KG1 (cell line): ENCODE measurements around the gene MOSPD2.

Experiments used
- DNase-seq: peaks from one replicate; lab custom pipeline; 2025; lab: John Stamatoyannopoulos, UW

Gene MOSPD2

DNA sequence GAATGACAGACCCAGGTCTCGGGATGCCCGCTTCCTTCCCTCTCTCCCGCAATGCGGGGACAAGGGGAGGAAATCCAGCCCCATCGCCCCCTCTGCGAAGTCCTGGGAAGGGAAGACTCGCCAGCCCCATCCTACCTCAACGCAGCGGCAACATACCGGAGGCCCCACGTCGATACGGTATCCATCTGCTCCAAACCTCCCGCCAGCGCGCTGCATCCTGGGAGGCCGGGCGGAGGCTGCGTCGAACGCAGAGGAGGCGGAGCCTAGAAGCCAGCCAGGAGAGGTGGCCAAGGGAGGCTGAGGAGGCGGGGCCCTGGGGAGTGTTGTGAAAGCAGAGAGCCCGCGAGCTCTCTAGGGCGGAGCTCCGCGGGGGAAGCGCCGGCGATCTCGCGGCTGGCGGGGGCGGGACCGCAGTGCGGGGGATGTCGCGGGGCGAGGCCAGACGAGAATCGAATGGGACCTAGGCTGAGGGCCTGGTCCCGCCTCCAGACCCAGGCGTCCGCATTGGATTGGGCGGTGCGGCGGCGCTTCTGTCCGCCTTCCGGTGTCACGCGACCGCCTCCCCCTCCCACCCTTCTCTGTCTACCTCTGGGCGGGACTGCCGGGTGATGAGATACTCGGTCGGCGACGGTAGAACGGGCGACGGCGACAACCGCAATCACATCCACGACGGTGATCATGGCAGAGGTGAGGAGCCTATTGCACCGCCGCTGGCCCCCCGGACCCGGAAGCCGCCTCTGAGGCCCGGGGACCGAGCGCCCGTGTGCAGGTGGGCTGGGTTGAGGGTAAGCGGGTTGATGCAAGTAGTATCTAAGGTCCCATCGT, at the start of gene MOSPD2, which contains the start of gene FANCB:
TSS of gene MOSPD2 (plus strand) at position 571 of the 825 bp plus-strand sequence. CDS start at position 679, 108 bp downstream.
TSS of gene FANCB (minus strand) at position 219 of the 825 bp plus-strand sequence. CDS start 7,559 bp downstream, outside the sequence.
- DNase-seq, result peak; percentile 76

DNA sequence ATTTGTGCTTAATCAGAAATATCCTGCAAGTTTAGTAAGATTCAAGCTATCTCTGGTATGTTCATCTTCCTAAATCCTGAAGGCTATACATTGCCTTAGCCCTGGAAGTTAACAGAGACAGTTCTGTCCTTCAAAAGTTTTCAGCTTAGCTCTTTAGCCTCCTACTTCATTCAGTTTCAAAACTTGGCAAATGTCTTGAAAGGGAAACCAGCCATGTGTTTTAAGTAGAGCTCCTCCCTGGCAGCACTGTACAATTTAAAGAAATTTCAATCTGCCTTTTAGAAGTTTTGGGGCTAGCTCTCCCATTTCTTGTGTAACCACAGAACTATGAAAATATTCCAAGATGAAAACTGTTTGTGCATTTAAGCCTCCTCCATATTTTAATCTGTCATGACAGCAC, 47.4 kb upstream of the MOSPD2 start:
- no peak for DNase-seq

DNA sequence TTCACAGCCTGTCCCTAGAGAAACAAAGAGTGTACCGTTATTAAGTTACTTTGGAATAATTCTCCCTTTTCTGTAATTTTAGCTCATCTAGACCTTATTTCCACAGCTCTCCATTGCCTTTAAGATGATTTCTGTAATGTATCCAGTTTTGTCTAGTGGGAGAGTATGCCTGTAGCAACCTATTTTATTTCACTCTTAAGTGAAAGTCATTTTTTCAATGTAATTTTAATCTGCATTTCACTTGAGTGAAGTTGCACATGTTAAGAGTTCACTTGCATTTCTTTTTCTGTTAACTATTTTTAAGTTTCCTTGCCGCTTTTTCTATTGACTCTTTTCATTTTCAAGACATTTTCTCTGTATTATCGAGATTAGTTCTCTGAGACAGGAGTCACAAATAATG, 46.9 kb upstream of the MOSPD2 start:
- no peak for DNase-seq

DNA sequence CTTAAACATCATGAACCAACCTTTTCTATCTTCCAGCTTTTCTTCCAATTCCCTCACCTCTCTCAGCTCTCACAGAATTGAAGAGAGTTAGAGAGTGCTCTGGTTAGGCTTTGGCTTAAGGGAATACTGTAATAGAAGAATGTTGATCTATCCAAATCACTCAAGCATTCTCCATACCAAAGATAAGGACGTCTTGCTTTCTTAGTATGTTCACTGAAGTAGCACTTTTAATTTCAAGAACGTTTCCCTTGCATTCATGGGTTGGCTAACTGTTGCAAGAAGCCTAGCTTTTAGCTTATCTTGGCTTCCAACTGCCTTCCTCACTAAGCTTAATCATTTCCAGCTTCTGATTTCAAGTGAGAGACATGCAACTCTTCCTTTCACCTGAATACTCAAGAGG, 43.6 kb upstream of the MOSPD2 start:
- no peak for DNase-seq

DNA sequence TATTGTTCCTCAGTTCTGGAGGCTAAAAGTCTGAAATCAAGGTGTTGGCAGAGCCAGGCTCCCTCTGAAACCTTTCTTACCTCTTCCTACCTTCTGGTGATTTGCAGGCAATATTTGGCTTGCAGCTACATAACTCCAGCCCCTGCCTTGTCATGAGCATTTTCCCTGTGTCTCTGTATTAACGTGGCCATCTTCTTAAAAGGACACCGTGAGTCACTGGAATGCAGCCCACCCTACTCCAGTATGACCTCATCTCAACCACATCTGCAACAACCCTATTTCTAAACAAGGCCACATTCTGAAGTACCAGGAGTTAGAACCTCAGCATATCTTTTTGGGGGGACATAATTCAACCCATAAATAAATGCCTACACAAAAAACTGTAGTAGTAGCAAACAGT, 41.1 kb upstream of the MOSPD2 start:
- no peak for DNase-seq

DNA sequence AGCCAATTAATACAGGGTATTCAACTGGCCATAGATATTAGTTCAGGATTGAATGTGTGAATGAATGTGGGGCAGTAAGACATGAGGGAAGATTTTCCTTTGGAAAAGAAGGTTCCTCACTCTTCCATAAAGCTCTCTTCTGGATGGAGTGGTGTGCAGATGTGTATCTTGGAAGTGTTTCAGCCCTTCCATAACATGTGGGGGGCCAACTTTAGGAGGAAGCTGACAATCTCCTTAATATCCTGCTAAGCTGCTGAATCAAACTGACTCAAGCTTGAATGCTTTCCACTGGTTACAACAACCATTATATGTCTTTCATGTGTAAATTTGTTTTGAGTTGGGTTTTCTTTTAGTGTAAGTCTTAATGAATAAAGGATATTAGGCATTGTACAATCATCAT, 40.6 kb upstream of the MOSPD2 start:
- no peak for DNase-seq

DNA sequence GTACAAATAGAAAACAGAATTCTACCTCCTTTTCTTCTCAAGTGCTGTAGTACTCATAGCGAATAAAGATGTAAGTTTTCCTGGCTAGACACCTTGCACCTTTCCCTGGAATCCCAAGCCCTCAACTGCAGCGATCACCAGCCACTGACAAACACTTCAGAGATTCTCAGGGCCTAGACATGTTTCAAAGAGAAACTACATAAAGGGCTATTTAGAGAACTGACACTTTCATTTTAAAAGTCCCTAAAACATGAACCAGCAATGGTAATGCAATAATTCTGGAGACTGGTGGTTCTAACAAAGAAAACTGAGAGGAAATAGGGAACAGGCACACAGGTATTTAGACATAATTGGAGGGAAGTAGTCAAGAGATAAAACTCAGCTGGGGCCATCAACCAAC, 36.1 kb upstream of the MOSPD2 start:
- no peak for DNase-seq

DNA sequence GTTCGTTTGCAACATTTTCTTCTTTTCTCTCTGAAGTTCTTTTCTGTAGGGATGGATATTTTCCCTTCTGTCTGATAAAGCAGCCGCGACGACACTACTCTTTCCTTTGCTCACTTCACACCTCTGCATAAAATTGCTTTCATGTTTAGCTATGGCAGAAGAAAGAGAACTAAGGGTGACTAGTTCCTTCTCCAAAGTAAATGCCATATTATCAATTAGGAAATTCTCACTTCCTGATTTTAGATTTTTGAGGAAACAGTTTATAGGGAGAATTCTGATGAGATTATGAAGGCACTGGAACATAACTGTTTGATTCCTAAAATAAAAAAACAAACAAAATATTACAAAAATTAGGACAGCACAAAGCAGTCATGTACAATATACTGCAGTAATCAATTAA, 29.6 kb upstream of the MOSPD2 start:
- no peak for DNase-seq

DNA sequence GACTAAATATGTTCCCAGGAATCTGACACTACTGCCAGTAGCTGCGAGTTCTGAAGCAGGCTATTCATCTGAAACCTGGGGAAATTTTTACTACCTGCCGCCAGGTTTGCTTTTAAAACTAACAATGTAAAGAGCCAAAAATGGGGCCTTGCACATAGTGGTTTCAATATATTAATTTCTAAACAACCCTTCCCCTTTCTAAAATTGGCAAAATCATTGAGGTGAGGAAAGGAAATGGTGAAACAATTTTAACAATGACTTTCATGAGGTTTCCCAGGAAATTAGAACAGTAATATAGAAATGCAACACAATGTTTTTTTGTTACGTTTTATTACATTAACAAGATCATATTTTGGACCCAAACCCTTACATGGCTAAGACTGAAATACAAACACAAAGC, 21.7 kb upstream of the MOSPD2 start:
- no peak for DNase-seq

DNA sequence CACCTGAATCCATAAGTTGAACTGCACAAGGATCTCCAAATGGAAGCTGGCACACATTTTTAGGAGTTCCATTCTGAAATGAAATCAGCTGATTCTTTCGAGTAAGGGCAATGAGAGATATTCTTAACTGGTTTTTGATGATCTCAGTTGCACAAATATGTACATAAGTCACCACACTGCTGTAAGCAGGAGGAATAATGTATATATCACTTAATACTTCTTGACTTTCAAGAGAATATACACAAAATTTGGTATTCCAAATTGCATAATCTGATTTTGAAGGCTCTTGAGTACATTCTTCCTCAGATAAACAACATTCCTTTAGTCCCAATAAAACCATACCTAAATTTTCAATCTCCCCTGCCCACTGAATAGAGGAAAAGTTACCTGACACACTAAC, 8.6 kb upstream of the MOSPD2 start:
- no peak for DNase-seq

DNA sequence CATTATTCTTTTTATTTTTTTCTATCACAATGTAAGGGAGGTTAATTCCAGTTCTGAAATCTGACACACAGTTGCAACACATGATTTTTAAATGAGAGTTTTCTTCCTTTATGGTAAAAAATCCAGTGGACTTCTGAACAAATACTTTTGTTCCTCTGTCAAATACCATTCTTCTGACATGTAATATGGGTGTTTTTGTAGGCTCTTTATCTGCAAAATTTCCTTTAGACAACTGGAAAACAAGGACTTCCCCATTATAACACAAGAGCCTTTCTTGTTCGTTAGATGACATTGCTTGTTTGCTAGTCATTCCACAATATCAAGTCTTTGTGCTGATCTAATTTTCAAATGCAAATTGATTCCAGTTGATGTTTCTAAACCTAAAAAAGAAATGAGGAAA, 8.0 kb upstream of the MOSPD2 start:
- DNase-seq, result no peak

DNA sequence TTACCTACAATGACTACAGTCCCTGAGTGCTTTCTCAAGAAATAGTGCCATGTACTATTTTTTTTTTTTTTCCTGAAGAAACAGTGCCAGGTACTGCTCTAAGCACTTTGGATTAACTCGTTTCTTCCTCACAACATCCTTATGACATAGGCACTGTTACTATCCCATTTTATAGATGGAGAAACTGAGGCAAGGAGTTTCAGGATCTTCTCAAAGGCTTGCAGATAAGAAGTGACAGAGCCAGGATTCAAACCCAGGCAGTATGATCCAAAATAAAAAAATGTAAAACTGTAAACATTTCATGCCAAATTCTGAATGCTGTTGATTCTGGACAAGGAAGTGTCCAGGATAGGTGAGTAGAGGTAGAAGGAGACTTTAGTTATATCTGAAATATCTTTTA, 1.5 kb upstream of the MOSPD2 start:
- DNase-seq, result no peak

DNA sequence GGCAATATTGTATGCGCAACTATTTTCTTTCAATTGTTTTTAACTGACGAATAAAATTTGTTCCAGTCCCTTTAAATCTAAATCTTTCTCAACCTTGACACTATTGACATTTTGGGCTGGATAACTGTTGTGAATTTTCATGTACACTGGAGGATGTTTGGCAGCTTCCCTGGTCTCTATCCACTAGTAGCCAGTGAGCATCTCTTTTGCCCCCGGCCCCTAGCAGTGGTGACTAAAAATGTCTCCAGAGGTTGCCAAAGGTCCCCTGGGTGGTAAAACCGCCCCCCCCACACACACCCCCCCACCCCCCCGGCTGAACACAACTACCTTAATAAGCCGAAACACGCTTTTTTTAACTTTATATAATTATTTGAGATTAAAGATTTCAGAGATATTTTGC, 866 bp upstream of the MOSPD2 start:
- DNase-seq, result no peak

DNA sequence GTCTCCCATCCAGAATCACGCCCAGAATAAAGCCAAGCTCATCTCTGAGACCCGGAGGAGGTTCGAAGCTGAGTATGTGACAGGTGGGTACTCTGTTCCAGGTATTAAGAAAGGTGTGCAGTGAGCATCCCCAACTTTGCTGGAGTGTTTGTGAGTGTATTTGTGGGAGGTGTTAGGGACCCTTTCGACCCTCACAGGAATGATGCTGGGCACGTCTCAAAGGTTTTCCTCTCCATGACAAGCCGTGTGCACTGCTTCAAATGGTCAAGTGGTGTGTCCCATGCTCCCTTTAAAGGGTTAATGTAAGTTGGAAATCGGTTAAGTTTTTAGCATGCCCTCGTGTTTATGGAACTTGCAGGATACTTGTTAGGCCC, 442 bp downstream of the MOSPD2 start:
- no peak for DNase-seq

DNA sequence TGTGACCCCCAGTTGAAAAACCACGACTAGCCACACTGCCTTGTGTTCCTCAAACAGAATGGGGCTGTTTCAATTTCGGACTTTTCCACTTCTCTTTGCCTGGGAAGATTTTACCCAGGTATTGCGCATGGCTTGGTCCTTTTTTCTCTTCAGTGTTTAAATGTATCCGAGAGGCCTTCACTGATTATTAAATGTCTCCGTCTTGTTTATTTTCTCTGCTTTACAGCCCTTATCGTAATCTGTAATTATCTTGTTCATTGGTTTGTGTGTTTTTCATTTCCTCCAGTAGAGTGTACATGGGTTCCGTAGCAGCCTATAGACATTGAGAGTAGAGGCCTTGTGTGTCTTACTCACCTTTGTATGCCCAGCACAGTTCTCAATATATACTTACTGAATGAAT, 2.4 kb downstream of the MOSPD2 start:
- no peak for DNase-seq

DNA sequence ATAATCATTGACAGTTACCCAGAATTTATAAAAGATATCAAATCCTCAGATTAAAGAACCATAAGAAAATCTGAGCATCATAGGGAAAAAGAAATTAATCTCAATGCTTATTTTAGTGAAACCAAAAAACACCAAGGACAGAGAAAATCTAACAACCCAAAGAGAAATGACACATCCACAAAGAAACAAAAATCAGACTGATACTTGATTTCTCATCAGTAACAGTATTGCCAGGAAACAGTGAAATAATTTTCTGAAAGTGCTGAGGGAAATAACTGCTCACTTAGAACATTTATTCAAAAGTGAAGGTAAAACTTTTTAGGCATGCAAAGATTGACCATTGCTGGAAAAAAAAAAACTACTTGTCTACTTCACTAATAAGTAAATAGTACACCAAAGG, 10.6 kb downstream of the MOSPD2 start:
- DNase-seq, result no peak

DNA sequence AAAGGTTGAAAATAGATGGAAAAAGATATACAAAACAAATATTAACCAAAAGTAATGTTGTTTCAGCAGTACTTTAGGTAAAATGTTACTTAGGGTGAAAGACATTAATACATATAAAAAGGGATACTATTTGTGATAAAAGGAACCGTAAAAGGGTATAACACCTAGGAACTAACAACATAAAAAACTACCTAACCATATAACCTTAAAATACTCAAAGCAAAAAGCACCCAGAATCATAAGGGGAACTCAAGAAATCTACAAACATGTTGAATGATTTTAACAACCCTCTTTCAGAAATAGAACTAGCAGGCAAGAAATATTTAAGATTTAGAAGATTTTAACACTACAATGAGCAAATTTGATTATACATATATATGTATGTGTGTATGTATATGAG, 11.5 kb downstream of the MOSPD2 start:
- no peak for DNase-seq

DNA sequence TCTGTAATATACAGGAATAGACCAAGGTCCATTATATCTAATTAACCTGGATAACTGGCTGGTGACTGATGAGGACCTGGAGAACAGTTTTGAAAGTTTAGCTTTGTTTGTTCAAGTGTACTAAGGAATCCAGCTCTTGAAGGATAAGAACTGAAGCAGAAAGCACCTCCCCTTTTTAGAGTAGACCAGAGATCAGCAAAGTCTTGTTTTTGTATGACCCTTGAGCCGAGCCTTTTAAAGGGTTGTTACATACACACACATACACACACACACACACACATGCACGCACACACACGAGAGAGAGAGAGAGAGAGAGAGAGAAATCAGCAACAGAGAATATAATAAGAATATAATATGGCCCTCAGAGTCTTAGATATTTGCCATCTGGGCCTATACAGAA, 13.0 kb downstream of the MOSPD2 start:
- no peak for DNase-seq

DNA sequence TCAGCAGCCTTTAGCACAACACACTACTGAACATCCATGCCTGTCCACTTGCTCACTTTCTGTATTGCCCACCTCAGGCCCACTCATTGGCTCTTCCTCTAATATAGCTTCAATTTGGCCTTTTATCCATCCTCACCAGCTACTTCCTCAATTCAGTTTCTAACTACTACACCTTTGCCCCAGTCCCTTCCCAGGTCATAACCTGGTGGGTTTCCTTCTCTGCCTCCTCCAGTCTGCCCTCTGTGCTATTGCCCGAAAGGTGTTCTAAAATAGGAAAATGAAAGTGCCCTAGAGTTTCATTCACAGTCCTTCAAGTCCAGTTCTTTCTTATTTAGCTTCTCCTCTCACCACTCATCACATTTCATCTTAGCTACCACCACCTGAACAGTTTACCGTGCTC, 23.1 kb downstream of the MOSPD2 start:
- DNase-seq, result no peak

DNA sequence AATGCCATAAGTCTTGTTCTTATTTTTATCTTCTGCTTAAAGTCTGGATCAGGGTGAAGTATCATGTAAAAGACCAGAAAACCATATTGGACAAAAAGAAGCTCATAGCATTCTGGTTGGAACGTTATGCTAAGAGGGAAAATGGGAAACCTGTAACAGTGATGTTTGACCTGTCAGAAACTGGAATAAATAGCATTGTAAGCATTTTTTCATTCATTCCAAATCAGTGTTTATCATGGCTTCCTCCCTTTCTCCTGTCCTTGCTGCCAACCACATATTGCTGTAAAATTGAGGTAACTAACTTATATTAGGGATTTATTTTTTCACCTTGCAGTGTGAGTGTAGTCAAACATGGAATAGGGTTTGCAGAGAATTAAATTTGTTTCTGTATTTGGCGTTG, 23.8 kb downstream of the MOSPD2 start:
- no peak for DNase-seq

DNA sequence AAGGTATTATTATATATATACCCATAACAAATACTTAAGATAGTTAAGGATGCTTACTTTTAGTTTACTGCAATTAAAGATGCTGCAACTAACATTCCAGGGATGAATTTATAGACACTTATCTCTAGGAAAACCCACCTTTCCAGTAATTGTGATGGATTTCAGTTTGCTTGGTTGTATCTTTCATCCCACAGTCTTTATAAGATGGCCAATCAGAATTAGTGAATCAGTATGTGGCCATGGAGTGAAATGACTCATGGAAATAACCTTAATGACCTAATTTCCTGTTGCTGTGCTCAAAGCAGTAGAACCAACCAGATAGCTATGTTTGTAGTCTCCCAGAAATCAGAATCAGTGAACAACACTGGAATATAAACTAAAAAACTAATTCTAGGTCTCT, 26.4 kb downstream of the MOSPD2 start:
- DNase-seq, result no peak

DNA sequence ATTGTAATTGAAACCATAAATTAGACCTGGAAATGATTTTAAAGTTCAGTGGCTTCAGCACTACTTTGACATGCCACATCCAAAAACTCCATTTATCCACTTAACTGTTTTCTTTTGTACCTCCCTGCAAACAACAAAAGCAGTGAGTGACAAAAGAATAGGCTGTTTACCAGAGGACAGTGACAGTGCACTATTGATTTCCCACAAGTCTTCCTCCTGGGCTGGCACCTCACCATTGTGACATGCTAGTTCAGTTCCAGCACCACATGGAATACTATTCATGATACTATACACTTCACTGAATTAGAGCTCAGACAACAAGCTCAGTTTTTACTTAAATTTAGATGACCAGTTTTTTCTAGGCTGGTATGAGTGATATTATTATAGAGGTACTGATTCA, 29.3 kb downstream of the MOSPD2 start:
- DNase-seq, result no peak

DNA sequence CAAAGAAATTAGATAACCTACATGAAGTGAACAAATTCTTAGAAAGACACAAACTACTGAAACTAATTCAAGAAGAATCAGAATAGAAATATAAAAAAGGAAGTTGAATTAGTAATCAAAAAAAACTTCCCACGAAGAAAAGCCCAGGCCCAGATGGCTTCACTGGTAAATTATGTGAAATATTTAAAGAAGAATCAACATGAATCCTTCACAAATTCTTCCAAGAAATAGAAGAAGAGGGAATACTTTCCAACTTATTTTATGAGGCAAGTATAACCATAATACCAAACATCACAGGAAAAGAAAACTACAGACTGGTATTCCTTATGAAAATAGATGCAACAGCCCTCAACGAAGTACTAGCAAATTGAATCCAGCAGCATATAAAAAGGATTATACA, 30.7 kb downstream of the MOSPD2 start:
- no peak for DNase-seq

DNA sequence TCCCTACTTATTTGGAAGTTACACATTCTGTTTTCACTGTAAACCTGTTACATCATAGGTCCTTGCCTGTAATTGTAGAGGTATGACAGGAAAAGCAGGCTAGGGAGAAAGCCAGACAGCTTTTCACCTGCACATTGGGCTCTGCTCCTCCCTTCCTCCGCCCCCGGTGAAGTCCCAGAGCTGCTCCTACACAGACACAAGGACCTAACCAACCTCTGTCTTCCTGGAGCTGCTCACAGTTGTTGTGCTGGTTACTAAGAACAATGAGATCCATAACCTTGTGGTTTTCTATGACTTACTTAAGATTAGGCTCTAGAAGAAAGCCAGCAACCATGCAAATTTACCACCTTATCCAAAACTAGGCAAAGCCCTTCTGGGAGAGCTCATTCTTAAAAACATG, 40.0 kb downstream of the MOSPD2 start:
- no peak for DNase-seq
